ENCODE data around the gene NLRP6.

The NLRP6 gene

DNA sequence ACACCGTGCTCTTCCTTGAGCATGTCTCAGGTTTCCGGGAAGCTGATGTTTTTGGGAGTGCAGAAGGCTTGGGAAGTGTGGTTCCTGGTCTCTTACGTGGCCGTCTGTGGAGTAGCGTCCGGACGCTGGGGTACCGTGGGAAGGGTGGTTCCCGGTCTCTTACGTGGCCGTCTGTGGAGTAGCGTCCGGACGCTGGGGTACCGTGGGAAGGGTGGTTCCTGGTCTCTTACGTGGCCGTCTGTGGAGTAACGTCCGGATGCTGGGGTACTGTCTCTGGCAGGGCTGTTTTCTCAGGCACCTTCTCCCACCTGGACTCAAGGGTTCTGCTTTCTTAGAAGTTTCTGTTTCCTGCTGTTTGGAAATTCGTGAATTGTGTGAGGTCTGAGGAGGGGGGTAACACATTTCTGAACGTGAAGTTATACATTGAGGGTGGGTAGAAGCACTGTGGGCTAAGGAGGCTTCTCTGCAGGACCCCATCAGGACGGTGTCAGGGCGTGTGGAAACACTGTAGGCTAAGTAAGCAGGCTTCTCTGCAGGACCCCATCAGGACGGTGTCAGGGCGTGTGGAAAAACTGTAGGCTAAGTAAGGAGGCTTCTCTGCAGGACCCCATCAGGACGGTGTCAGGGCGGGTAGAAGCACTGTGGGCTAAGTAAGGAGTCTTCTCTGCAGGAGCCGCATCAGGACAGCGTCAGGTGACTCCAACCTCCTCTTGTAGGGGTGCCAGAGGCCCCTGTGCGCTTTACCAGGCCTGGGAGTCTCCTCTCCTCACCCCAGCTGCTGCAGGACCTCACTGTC lies 47.8 kb downstream of the NLRP6 start:
- TF ChIP-seq ZC3H10 (CRISPR knock-in tag; IDR thresholded peaks at IDR 0.05) (no peak), ISL1 (CRISPR knock-in tag; IDR thresholded peaks at IDR 0.05) (no peak), BACH2 (CRISPR knock-in tag; IDR thresholded peaks at IDR 0.05; ENCODE audit: borderline replicate concordance) (no peak), GLIS3 (CRISPR knock-in tag; IDR thresholded peaks at IDR 0.05) (no peak), PPARA (CRISPR knock-in tag; IDR thresholded peaks at IDR 0.05; ENCODE audit: borderline replicate concordance) (no peak), ZNF70 (CRISPR knock-in tag; IDR thresholded peaks at IDR 0.05) (no peak)
- TF ChIP-seq, protein P1, sequence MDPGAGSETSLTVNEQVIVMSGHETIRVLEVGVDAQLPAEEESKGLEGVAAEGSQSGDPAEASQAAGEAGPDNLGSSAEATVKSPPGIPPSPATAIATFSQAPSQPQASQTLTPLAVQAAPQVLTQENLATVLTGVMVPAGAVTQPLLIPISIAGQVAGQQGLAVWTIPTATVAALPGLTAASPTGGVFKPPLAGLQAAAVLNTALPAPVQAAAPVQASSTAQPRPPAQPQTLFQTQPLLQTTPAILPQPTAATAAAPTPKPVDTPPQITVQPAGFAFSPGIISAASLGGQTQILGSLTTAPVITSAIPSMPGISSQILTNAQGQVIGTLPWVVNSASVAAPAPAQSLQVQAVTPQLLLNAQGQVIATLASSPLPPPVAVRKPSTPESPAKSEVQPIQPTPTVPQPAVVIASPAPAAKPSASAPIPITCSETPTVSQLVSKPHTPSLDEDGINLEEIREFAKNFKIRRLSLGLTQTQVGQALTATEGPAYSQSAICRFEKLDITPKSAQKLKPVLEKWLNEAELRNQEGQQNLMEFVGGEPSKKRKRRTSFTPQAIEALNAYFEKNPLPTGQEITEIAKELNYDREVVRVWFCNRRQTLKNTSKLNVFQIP (CRISPR knock-in tag; IDR thresholded peaks at IDR 0.05; ENCODE audit: borderline replicate concordance, low read depth) = no peak
- TF ChIP-seq, protein P2, sequence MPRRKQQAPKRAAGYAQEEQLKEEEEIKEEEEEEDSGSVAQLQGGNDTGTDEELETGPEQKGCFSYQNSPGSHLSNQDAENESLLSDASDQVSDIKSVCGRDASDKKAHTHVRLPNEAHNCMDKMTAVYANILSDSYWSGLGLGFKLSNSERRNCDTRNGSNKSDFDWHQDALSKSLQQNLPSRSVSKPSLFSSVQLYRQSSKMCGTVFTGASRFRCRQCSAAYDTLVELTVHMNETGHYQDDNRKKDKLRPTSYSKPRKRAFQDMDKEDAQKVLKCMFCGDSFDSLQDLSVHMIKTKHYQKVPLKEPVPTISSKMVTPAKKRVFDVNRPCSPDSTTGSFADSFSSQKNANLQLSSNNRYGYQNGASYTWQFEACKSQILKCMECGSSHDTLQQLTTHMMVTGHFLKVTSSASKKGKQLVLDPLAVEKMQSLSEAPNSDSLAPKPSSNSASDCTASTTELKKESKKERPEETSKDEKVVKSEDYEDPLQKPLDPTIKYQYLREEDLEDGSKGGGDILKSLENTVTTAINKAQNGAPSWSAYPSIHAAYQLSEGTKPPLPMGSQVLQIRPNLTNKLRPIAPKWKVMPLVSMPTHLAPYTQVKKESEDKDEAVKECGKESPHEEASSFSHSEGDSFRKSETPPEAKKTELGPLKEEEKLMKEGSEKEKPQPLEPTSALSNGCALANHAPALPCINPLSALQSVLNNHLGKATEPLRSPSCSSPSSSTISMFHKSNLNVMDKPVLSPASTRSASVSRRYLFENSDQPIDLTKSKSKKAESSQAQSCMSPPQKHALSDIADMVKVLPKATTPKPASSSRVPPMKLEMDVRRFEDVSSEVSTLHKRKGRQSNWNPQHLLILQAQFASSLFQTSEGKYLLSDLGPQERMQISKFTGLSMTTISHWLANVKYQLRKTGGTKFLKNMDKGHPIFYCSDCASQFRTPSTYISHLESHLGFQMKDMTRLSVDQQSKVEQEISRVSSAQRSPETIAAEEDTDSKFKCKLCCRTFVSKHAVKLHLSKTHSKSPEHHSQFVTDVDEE (CRISPR knock-in tag; IDR thresholded peaks at IDR 0.05) = no peak
- ATAC-seq = peak; percentile 20; the same call in 1 of the 3 replicates

GRCh38 chr11:326592-326841 lies 48.3 kb downstream of the NLRP6 start:
- TF ChIP-seq ARNTL (CRISPR knock-in tag; IDR thresholded peaks at IDR 0.05; ENCODE audit: borderline replicate concordance, low read depth) (no peak), PPARA (CRISPR knock-in tag; IDR thresholded peaks at IDR 0.05; ENCODE audit: borderline replicate concordance) (no peak), RARB (CRISPR knock-in tag; IDR thresholded peaks at IDR 0.05) (no peak), ZFP30 (CRISPR knock-in tag; IDR thresholded peaks at IDR 0.05) (no peak), ESRRG (CRISPR knock-in tag; IDR thresholded peaks at IDR 0.05) (no peak), ZNF70 (CRISPR knock-in tag; IDR thresholded peaks at IDR 0.05) (no peak), OSR1 (CRISPR knock-in tag; IDR thresholded peaks at IDR 0.05) (no peak)
- TF ChIP-seq, protein P2 (CRISPR knock-in tag; IDR thresholded peaks at IDR 0.05) = no peak
- peak; percentile 18; the same call in 1 of the 3 replicates for ATAC-seq

GRCh38 chr11:326842-327580 lies 48.8 kb downstream of the NLRP6 start:
- peak; percentile 38 for ATAC-seq
- TF ChIP-seq, protein P3, sequence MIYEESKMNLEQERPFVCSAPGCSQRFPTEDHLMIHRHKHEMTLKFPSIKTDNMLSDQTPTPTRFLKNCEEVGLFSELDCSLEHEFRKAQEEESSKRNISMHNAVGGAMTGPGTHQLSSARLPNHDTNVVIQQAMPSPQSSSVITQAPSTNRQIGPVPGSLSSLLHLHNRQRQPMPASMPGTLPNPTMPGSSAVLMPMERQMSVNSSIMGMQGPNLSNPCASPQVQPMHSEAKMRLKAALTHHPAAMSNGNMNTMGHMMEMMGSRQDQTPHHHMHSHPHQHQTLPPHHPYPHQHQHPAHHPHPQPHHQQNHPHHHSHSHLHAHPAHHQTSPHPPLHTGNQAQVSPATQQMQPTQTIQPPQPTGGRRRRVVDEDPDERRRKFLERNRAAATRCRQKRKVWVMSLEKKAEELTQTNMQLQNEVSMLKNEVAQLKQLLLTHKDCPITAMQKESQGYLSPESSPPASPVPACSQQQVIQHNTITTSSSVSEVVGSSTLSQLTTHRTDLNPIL (CRISPR knock-in tag; IDR thresholded peaks at IDR 0.05; ENCODE audit: low read depth) = no peak
- TF ChIP-seq ZC3H10 (CRISPR knock-in tag; IDR thresholded peaks at IDR 0.05) (no peak), TOX (CRISPR knock-in tag; IDR thresholded peaks at IDR 0.05; ENCODE audit: borderline replicate concordance) (no peak), ZFP3 (CRISPR knock-in tag; IDR thresholded peaks at IDR 0.05) (no peak), ARNTL (CRISPR knock-in tag; IDR thresholded peaks at IDR 0.05; ENCODE audit: borderline replicate concordance, low read depth) (no peak), CSDC2 (CRISPR knock-in tag; IDR thresholded peaks at IDR 0.05) (no peak), ISL1 (CRISPR knock-in tag; IDR thresholded peaks at IDR 0.05) (no peak), PPARA (CRISPR knock-in tag; IDR thresholded peaks at IDR 0.05; ENCODE audit: borderline replicate concordance) (no peak)
- TF ChIP-seq, protein P2 (CRISPR knock-in tag; IDR thresholded peaks at IDR 0.05) = no peak

All from SK-N-SH treated with all-trans-retinoic acid at 6 μM for 48 hours (cell line).